Mesothelial cell of epicardium (in vitro differentiated cells): Measurements from ENCODE around the gene COL25A1. TPM values are rescaled to one million over a fixed set of nuclear protein-coding genes. Genes with fewer than 3 reads are reported as not detected.

ENCODE experiments used
- DNase-seq, 2 experiments: peaks; one replicate each; pipeline ENCODE4 v3.0.0; 2021; ENCODE audit warnings: low spot score in 2 of 2; ENCODE audit not compliant: unreplicated experiment in 2 of 2
- H3K27ac Mint-ChIP-seq: 2 replicates; pipeline ENCODE4 v1.8.0; 2021; ENCODE audit warnings: mixed read lengths
- H3K27me3 Mint-ChIP-seq: 2 replicates; pipeline ENCODE4 v1.8.0; 2021; ENCODE audit warnings: low read depth, mixed read lengths
- H3K36me3 Mint-ChIP-seq: 2 replicates; pipeline ENCODE4 v1.8.0; 2021; ENCODE audit warnings: mixed read lengths
- H3K4me1 Mint-ChIP-seq: 2 replicates; pipeline ENCODE4 v1.8.0; 2021; ENCODE audit warnings: mixed read lengths
- H3K4me3 Mint-ChIP-seq: 2 replicates; pipeline ENCODE4 v1.8.0; 2021; ENCODE audit warnings: mild to moderate bottlenecking, moderate library complexity, mixed read lengths
- H3K9me3 Mint-ChIP-seq: 2 replicates; pipeline ENCODE4 v1.8.0; 2021; ENCODE audit warnings: mixed read lengths
- total RNA-seq: library from RNA; stranded (reverse); gene quantifications from 3 replicates; pipeline ENCODE4 v1.2.1, GENCODE V29; 2021
- TF ChIP-seq, protein P1 (sequence below): fragments of 200-600 bp; sonication (generic); IDR thresholded peaks from one replicate; pipeline ENCODE4 v1.5.0; 2021; ENCODE audit warnings: antibody characterized with exemption; ENCODE audit not compliant: unreplicated experiment

COL25A1 gene
- total RNA-seq, 1 donor from 2014 or later: 56.7 TPM

DNA sequence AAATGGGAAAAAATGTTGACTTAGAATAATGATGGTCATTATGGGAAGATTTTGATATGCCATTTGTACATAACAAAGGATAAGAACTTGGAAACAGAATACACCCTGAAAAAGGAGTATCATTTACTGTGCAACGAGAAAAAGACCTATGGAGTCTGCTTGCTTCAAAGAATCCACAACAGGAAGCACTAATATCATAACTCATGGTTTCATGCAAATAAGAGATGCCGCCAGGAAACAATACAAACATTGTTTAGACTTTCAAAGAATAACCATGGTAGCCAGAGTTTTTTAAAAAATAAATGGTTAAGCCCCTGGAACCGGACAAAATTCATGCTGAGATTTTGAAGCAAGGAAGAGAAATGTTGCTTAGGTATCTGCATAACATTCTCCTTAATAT, 399.7 kb downstream of the COL25A1 start:
- TF ChIP-seq, protein P1, sequence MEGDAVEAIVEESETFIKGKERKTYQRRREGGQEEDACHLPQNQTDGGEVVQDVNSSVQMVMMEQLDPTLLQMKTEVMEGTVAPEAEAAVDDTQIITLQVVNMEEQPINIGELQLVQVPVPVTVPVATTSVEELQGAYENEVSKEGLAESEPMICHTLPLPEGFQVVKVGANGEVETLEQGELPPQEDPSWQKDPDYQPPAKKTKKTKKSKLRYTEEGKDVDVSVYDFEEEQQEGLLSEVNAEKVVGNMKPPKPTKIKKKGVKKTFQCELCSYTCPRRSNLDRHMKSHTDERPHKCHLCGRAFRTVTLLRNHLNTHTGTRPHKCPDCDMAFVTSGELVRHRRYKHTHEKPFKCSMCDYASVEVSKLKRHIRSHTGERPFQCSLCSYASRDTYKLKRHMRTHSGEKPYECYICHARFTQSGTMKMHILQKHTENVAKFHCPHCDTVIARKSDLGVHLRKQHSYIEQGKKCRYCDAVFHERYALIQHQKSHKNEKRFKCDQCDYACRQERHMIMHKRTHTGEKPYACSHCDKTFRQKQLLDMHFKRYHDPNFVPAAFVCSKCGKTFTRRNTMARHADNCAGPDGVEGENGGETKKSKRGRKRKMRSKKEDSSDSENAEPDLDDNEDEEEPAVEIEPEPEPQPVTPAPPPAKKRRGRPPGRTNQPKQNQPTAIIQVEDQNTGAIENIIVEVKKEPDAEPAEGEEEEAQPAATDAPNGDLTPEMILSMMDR: no peak
- no peak overlapping the region for H3K4me3 Mint-ChIP-seq
- DNase-seq: no peak
- no peak overlapping the region for H3K27ac Mint-ChIP-seq
- H3K9me3 Mint-ChIP-seq: no peaks in the 10 kb centered on the region
- H3K27me3 Mint-ChIP-seq: no peaks in the 10 kb centered on the region
- H3K4me1 Mint-ChIP-seq: peaks cover 21% of the 10 kb centered on the region
- no peaks in the 10 kb centered on the region for H3K36me3 Mint-ChIP-seq

DNA sequence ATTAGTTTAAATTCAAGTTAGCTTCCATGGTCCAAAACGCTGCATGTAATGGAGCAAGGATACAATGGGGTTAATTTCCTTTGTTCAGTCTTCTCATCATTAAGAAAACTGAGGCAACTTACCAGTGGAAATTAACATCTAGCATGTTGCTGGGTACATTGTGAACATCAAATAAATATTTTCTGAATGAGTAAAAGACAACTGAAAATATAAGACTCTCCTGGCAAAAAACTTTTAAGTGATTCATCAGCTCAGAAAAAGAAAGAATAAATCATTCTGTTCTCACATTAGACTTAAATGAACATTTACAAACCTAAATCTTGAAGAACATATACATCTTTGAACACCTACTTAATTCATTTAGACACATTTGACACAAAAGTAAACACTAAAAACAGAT, 401.2 kb downstream of the COL25A1 start:
- H3K27me3 Mint-ChIP-seq: no peaks in the 10 kb centered on the region
- H3K36me3 Mint-ChIP-seq: no peaks in the 10 kb centered on the region
- peaks cover 34% of the 10 kb centered on the region for H3K4me1 Mint-ChIP-seq
- TF ChIP-seq, protein P1: no peak
- no peak for DNase-seq
- no peaks in the 10 kb centered on the region for H3K9me3 Mint-ChIP-seq
- H3K4me3 Mint-ChIP-seq: no peak overlapping the region
- H3K27ac Mint-ChIP-seq: no peak overlapping the region

- Mint-ChIP-seq H3K36me3 (no peaks in the 10 kb centered on the region), H3K27me3 (no peaks in the 10 kb centered on the region), H3K9me3 (no peaks in the 10 kb centered on the region), H3K4me1 (peaks cover 34% of the 10 kb centered on the region), H3K27ac (no peak overlapping the region), H3K4me3 (no peak overlapping the region)
- TF ChIP-seq, protein P1: no peak
- DNase-seq: no peak
Observed at GRCh38 chr4:108900018-108900580, 402.4 kb downstream of the COL25A1 start.

- H3K36me3 Mint-ChIP-seq: peaks cover 6% of the 10 kb centered on the region
- DNase-seq: no peak
- no peaks in the 10 kb centered on the region for H3K9me3 Mint-ChIP-seq
- H3K4me3 Mint-ChIP-seq: no peak overlapping the region
- no peaks in the 10 kb centered on the region for H3K27me3 Mint-ChIP-seq
- H3K27ac Mint-ChIP-seq: no peak overlapping the region
- H3K4me1 Mint-ChIP-seq: peaks cover 36% of the 10 kb centered on the region
- TF ChIP-seq, protein P1: no peak
Observed at GRCh38 chr4:108893468-108893867, 409.0 kb downstream of the COL25A1 start.

DNA sequence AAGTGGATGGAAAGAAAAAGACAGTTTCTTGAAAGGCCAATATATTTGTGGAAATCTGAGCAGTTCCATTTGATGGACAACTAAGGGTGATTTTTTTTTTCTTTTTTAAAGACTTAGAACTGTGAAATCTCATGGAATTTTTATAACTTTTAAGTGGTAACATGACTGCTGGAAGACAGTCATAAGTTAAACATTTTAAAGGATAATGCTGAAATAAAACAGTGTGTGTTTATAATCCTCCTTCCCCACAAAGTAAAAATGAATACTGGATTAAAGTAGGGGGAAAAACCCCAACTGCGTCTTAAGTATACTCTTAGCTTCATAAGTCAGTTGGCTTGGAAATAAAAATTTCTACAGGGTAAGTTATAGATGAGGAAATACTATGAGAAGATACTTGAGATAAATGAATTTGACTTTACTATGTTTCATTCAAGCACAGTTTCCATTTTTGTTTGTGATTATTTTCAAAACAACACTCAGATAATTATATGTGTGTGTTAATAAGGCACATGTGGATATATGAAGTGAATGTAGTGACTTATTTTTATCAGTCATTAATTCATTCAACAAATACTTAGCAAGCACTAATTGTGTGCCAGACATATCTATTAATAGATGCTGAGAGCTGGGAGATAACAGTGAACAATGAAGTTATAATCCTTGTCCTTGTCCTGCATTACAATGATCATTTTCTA, 410.4 kb downstream of the COL25A1 start:
- Mint-ChIP-seq H3K9me3 (no peaks in the 10 kb centered on the region), H3K27me3 (no peaks in the 10 kb centered on the region), H3K4me1 (peaks cover 32% of the 10 kb centered on the region), H3K36me3 (peaks cover 6% of the 10 kb centered on the region), H3K27ac (no peak overlapping the region), H3K4me3 (no peak overlapping the region)
- TF ChIP-seq, protein P1: no peak
- DNase-seq: no peak
